Measurements from ENCODE around the gene RBPJ.

DNA sequence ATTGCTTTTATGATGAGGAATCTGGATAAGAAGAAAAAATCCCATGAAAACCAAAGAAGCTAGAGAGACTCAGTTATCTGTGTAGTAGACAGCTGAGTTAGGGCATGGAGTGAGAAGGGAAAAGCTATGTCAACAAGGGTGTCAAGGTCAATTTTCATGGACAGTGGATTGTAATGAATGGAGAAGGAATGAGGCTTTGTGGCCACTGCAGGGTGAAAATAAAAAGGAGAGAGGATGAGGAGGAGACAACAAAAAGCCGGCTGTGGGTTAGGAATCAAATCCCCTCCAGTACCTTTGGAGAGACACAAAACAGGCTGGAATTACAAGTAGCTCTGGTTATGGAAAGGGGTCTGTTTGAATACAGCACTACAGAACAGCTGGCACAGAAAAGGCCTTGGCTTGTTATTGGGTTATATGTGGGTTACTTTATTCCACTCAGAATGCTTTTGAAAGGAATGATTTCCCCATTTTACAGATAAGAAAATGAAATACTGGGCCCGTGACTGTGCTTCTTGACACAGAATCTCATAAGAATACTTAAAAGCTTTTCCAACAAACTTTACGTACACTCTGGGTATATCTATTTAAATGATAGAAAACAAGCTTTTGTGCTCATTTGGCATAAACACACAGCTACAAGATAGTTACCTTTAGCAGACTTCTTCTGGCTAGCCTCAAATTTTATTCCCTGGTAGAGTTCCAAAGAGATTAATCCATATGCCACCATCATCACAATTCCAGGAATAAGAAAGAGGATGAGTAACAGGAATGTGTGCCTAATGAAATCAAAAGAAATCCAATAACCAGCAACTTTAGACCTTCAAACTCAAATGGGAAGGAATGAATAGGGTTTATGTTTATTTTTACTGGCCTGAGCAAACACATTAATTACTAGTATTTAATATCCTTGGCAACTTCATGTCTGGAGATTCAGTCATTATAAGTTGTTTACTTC is 162.0 kb downstream of the RBPJ start:
- TF ChIP-seq, protein P1, sequence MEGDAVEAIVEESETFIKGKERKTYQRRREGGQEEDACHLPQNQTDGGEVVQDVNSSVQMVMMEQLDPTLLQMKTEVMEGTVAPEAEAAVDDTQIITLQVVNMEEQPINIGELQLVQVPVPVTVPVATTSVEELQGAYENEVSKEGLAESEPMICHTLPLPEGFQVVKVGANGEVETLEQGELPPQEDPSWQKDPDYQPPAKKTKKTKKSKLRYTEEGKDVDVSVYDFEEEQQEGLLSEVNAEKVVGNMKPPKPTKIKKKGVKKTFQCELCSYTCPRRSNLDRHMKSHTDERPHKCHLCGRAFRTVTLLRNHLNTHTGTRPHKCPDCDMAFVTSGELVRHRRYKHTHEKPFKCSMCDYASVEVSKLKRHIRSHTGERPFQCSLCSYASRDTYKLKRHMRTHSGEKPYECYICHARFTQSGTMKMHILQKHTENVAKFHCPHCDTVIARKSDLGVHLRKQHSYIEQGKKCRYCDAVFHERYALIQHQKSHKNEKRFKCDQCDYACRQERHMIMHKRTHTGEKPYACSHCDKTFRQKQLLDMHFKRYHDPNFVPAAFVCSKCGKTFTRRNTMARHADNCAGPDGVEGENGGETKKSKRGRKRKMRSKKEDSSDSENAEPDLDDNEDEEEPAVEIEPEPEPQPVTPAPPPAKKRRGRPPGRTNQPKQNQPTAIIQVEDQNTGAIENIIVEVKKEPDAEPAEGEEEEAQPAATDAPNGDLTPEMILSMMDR (IDR thresholded peaks at IDR 0.05) = no peak
- no peak for TF ChIP-seq EP300 (IDR thresholded peaks at IDR 0.05)

Measured in tibial nerve (tissue), 4 donors.